GM12891 (cell line): ENCODE measurements around the gene SEC22C.
"Not testable (repeated sequence)": the region's sequence is repeated elsewhere in the genome, so short reads cannot be mapped to it uniquely, and the experiment has no call there.

Experiments used
- DNase-seq: peaks from one replicate; pipeline ENCODE4 v3.0.0; 2011; ENCODE audit warnings: low spot score; ENCODE audit not compliant: insufficient read length
- FAIRE-seq: peaks from 2 replicates; lab custom pipeline; 2011; peaks lifted over from hg19 to GRCh38; lab: Jason Lieb, UNC
- PAX5 ChIP-seq: IDR thresholded peaks from 2 replicates; pipeline ENCODE4 v1.6.1; 2011; ENCODE audit warnings: low read length, moderate library complexity, mild to moderate bottlenecking; ENCODE audit not compliant: insufficient read depth, severe bottlenecking
- POLR2A ChIP-seq: IDR thresholded peaks from 2 replicates; pipeline ENCODE4 v1.6.1; 2011; ENCODE audit warnings: low read depth, low read length, control low read depth
- POLR2AphosphoS5 ChIP-seq: IDR thresholded peaks from 2 replicates; pipeline ENCODE4 v1.6.1; 2011; ENCODE audit warnings: low read depth, low read length, control low read depth
- POU2F2 ChIP-seq: IDR thresholded peaks from 2 replicates; pipeline ENCODE4 v1.6.1; 2011; ENCODE audit warnings: low read depth, mild to moderate bottlenecking, control low read depth, low read length, moderate library complexity
- SPI1 ChIP-seq: IDR thresholded peaks from 2 replicates; pipeline ENCODE4 v1.6.1; 2011; ENCODE audit warnings: low read depth, low read length, control low read depth
- TAF1 ChIP-seq: IDR thresholded peaks from 2 replicates; pipeline ENCODE4 v1.6.1; 2011; ENCODE audit warnings: low read depth, low read length, control low read depth

Gene SEC22C

DNA sequence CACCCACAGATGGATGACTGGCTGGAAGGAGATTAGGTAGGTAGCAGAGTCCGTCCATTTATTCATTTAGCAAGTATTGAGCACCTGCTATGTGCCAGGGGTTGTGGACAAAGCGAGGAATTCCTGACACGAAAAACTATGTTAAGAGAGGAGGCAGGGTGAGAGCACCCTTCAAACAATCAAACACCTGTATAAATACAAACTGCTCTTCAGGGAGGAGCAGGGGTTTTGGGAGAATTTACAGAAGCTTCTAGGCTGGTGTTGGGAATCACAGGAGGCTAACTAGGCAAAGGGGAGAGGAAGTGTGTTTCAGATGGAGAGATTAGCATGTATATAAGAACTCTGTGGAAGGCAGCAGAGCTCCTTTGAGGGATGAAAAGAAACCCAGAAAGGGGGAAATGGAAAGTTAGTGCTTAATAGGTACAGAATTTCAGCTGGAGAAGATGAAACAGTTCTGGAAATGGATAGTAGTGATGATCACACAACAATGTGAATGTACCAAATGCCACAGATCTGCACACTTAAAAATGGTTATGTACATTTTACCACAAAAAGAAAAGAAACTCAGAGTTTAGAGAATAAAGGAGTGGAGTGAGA is 805 bp upstream of the SEC22C start:
- TF ChIP-seq TAF1 (no peak), SPI1 (no peak), PAX5 (no peak), POLR2AphosphoS5 (no peak), POLR2A (no peak), POU2F2 (no peak)
- DNase-seq (no peak), FAIRE-seq (no peak)

DNA sequence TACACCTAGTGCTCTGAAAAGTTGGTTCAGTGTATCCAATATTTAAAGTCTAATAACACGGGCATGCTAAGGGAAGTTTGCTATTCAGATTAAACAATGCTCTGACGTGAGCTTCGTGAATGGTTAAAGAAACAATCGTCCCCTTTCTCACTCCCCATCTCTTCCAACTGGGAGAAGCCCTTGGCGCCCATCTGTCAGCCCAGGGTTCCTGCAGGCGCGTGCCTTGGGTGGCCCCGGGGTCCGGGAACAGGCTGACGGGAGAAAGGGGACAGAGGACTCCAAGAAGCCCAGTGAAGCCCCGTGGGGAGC is 413 bp downstream of the SEC22C start:
- TF ChIP-seq POLR2AphosphoS5 (no peak), POU2F2 (no peak), PAX5 (no peak), POLR2A (no peak), SPI1 (no peak)
- no peak for FAIRE-seq
- DNase-seq = no peak

DNA sequence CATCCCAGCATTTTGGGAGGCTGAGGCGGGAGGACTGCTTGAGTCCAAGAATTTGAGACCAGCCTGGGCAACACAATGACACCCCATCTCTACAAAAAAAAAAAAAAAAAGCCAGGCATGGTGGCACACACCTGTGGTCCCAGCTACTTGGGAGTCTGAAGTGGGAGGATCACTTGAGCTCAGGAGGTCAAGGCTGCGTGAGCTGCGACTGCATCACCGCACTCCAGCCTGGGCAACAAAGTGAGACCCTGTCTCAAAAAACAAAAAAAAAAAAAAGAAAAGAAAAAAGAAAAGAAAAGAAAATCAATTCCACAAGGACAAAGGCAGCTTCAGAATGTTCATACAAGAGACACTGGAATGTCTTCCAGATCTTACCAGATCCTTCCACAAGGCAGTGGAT is 2.4 kb downstream of the SEC22C start:
- not testable (repeated sequence) for DNase-seq, FAIRE-seq

DNA sequence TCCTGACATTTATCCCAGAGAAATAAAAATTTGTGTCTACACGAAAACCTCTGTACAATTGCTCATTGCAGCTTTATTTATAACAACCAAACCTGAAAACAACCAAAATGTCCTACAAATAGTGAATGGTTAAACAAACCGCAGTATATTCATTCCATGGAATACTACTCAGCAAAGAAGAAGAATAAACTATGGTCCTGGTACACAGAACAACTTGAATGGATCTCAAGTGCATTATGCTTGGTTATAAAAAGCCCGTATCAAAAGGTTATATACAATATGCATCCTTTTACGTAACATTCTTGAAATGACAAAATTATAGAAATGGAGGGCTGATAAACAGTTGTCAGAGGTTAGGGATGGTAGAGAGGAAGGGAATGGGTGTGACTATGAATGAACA is 3.7 kb downstream of the SEC22C start:
- FAIRE-seq (no peak), DNase-seq (no peak)
- TF ChIP-seq PAX5 = no peak
- no peak for TF ChIP-seq POU2F2
- no peak for TF ChIP-seq SPI1
- no peak for TF ChIP-seq TAF1
- TF ChIP-seq POLR2AphosphoS5 = no peak
- no peak for TF ChIP-seq POLR2A

DNA sequence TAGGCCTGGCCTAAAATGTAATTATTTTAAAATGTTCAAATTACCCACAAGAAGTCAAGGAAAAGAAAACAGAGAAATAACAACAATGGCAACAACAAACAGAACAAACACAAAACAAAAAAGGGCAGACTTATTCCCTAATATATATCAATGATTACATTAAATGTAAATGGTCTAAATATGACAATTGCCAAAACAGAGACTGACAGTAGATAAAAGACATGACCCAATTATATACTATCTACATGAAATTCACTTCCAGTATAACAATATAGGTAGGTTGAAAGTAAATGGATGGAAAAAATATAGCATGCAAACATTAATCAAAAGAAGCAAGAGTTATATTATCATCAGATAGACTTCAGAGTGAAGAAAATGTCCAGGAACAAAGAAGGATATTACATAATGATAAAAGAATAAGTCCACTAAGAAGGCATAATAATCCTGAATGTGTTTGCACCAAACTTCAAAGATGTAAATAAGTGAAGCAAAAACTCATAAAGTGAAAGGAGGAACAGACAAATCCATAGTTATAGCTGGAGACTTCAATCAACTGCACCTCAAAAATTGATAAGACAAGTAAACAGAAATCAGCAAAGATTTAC is 6.5 kb downstream of the SEC22C start:
- TF ChIP-seq TAF1 = no peak
- no peak for TF ChIP-seq POLR2AphosphoS5
- TF ChIP-seq PAX5 = no peak
- TF ChIP-seq SPI1 = no peak
- TF ChIP-seq POLR2A = no peak
- no peak for TF ChIP-seq POU2F2
- DNase-seq (no peak), FAIRE-seq (no peak)

DNA sequence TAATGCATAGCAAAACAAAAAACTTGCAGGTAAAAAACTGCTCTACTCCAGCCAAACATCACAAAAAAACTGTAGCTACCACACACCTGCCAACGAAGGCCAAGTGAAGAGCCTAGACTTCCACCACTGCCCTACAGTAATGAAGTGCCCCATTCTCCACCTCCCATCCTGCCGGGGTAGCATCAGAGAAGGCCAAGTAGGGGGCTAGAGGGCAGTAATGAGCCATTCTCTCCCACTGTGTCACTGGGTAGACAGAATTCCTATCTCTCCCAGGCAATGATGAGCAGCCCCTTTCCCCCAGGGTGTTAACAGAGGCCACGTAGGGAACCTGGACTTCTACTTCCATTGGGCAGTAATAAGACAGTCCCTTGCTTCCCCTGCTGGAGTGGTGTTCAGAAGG is 9.5 kb downstream of the SEC22C start:
- DNase-seq = no peak
- TF ChIP-seq POU2F2 (no peak), POLR2AphosphoS5 (no peak), PAX5 (no peak), SPI1 (no peak), POLR2A (no peak), TAF1 (no peak)
- FAIRE-seq = peak; percentile 86

DNA sequence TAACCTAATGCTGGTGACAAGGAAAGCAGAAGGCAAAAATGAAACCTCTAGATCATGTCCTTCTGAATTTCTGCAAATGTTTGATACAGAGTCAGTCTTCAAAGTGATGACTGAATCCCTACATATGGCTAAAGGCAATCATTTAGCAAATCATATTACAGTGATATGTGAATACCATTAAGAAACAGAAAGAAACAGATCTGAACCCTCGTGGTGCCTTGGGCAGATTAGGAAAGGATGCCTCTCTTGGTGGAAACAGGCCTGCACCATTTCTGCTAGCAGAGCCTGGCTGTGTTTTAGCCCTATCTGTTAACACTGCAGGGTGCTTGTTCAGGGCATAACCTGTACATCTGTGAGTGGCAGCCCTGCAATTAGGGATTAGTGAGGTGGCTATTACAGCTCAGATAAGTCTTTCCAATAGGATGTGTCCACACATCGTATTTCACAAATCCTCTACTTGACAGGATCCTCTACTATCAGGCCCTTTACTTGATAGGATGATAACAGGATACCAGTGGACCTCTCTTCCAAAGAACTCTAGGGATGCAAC is 12.1 kb downstream of the SEC22C start:
- FAIRE-seq = no peak
- TF ChIP-seq SPI1 (no peak), POLR2AphosphoS5 (no peak), POLR2A (no peak), POU2F2 (no peak), PAX5 (no peak), TAF1 (no peak)
- no peak for DNase-seq

DNA sequence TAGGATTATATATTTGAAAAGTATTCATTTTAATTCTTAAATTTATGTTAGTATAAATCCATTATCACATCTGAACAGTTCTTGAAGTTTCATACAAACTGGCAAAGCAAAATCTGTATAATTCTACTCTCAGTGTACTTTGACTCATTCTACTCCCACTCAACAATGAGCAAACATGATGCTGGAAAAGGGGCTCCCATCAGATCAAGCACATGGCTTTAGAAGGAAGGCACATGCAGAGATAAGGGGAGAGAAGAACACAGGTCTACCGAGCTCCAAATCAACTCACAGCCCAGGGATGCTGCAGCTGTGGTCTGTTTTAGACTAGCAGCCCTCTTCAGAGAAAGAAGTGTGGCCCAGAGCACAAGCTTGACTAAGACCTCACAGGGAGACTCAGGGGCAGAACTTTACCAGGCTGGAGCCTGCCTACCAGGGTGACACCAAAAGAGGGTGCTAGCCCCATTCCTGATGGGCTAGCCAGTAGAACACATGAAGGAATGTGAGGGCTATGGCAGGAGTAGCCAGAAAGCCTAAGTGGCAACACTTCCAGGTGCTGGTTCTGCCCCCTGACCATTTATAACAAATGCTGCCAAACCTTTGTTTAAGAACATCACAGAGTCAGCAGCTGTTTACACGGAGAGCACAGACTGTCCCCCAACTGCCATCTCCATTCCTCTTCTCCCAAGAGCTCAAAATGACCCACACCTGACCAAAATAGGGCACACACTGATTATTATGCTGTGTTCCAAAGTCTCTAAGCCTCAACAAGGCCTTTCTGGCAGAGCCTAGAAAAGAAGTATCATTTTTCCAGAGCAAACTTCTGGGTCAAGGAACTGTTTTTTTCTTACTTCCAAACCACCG is 19.5 kb downstream of the SEC22C start:
- FAIRE-seq = no peak
- no peak for DNase-seq
- TF ChIP-seq POU2F2 (no peak), TAF1 (no peak), POLR2AphosphoS5 (no peak), PAX5 (no peak), SPI1 (no peak), POLR2A (no peak)

DNA sequence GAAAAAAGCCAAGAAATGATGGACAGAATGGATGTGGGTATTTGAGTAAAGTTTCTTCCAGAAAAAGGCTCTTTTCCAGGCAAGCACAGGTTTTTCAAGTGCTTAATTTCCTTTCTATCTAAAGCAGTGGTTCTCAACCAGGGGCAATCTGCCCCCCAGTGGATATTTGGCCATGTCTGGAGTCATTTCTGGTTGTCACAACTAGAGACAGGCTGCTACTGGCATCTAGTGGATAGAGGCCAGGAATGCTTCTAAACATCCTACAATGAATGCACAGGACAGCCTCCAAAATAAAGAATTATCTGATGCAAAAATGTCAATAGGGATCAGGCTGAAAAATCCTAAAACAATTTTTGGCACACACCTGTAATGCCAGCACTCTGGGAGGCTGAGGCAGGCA is 23.9 kb downstream of the SEC22C start:
- FAIRE-seq = peak; percentile 59
- DNase-seq = no peak
- TF ChIP-seq POLR2AphosphoS5 (no peak), PAX5 (no peak), POLR2A (no peak)

DNA sequence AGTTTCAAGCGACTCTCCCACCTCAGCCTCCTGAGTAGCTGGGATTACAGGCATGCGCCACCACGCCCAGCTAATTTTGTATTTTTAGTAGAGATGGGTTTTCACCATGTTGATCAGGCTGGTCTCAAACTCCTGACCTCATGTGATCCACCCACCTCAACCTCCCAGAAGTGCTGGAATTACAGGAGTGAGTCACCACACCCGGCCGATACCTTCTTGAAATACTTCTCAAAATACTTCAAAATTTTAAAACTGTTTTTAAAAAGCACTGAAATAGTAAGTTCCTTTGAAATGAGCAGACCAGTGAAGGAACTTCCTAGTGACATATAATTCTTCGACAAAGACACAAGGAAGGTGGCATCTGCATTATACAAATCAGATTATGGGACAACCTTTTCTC is 24.9 kb downstream of the SEC22C start:
- DNase-seq, FAIRE-seq: not testable (repeated sequence)

DNA sequence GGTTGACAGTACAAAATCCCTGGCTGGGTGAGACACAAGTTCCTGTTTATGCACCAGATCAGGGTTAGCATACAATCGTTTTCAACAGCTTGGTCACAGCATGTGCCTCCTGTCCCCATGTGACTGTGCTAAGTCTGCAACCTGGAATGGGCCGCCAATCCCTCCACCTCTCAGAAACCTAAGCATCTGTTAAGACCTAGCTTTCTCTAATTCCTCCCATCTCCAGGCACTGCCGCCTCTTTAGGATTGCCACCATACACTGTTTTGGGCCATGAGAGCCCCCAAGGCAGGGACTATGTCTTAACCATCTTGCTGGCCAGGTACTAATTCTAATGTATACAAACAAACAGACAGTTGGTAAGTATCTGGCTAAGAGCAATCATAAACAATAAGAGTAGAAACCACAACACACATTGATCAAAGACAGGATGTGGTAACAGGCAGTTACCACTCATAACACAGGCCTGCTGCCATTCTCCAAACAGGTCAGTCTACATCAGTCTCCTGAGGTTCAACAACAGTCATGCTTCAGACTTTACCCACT is 25.6 kb downstream of the SEC22C start:
- DNase-seq = no peak
- FAIRE-seq = peak; percentile 76
- TF ChIP-seq POLR2AphosphoS5 (no peak), POU2F2 (no peak), PAX5 (no peak), SPI1 (no peak), TAF1 (no peak), POLR2A (no peak)
